ENCODE data around the gene SUPT6H.

The SUPT6H gene

DNA sequence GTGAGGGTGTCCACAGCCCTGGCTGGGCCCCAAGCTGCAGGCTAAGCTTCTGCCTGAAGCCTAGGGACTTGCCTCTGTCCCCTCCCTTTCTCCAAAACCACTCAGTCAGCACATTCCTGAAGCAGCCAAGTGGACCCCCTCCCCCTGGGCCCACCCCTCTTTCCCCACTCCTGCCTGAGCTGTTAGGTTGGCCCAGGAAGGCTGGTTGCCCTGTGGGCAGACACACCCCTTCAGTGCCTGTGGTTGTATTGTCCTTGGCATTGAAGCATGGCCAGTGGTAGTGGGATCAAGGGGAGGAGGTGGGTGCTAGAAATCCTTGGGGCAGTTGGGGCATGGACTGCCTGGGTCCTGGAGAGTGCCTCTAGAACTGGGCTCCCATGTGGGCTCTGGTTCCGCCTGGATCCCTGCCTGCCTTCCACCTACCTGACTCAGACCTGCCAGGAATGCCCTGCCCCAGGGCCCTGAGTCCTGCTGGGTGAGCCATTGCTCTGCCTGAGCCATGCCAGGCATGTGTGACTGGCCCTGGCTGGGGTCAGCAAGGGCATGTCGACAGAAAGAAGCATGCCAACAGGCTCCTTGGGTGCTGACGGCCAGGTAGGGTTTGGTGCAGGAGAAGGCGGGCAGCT lies 83.9 kb downstream of the SUPT6H start (continued):
- TF ChIP-seq, protein P1, sequence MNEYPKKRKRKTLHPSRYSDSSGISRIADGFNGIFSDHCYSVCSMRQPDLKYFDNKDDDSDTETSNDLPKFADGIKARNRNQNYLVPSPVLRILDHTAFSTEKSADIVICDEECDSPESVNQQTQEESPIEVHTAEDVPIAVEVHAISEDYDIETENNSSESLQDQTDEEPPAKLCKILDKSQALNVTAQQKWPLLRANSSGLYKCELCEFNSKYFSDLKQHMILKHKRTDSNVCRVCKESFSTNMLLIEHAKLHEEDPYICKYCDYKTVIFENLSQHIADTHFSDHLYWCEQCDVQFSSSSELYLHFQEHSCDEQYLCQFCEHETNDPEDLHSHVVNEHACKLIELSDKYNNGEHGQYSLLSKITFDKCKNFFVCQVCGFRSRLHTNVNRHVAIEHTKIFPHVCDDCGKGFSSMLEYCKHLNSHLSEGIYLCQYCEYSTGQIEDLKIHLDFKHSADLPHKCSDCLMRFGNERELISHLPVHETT (tag by site-specific recombination; IDR thresholded peaks at IDR 0.05): no peak
- TF ChIP-seq ZNF248 (tag by site-specific recombination; IDR thresholded peaks at IDR 0.05) (no peak), ZNF274 (IDR thresholded peaks at IDR 0.05; ENCODE audit: low read length) (no peak), ZNF274 (tag by site-specific recombination; IDR thresholded peaks at IDR 0.05; ENCODE audit: borderline replicate concordance) (no peak), ZNF677 (tag by site-specific recombination; IDR thresholded peaks at IDR 0.05) (no peak)

- Histone ChIP-seq H3K9me3 (ENCODE audit: control insufficient read depth, insufficient read depth, low read depth, low read length) (no peaks in the 10 kb centered on the region), H3K36me3 (ENCODE audit: control insufficient read depth in 2 of 2, insufficient read depth in 1 of 2, low read length in 2 of 2) (peaks cover 3 to 65% of the 10 kb centered on the region in 2 experiments; a peak in 2 of 3 replicates), H3K4me1 (ENCODE audit: control insufficient read depth, insufficient read depth, low read length) (peaks cover 11% of the 10 kb centered on the region; the same call in 1 of the 2 replicates), H3K4me3 (ENCODE audit: low read depth, low read length) (no peak overlapping the region), H3K27ac (ENCODE audit: extremely low read depth, low read depth, low read length) (no peak overlapping the region)
- TF ChIP-seq ZNF677 (tag by site-specific recombination; IDR thresholded peaks at IDR 0.05): no peak
- no peak for TF ChIP-seq ZNF529 (tag by site-specific recombination; IDR thresholded peaks at IDR 0.05; ENCODE audit: insufficient replicate concordance)
- no peak for TF ChIP-seq ZNF660 (tag by site-specific recombination; IDR thresholded peaks at IDR 0.05)
- no peak for TF ChIP-seq ZNF324 (tag by site-specific recombination; IDR thresholded peaks at IDR 0.05)
- no peak for TF ChIP-seq ZBTB20 (tag by site-specific recombination; IDR thresholded peaks at IDR 0.05)
- peak; percentile 89 for TF ChIP-seq SCRT2 (tag by site-specific recombination; IDR thresholded peaks at IDR 0.05)
- TF ChIP-seq ZNF473 (tag by site-specific recombination; IDR thresholded peaks at IDR 0.05): no peak
- no peak for TF ChIP-seq ZBTB49 (tag by site-specific recombination; IDR thresholded peaks at IDR 0.05; ENCODE audit: low read depth)
- no peak for TF ChIP-seq ZBTB48 (tag by site-specific recombination; IDR thresholded peaks at IDR 0.05)
- no peak for TF ChIP-seq ZNF707 (tag by site-specific recombination; IDR thresholded peaks at IDR 0.05)
- peak; percentile 27; the same call in 1 of the 2 replicates for TF ChIP-seq BCL11A (tag by site-specific recombination; IDR thresholded peaks at IDR 0.05; ENCODE audit: low read depth)
- no peak for TF ChIP-seq ZNF16 (tag by site-specific recombination; IDR thresholded peaks at IDR 0.05; ENCODE audit: low read depth)
- peak; percentile 75 for TF ChIP-seq BCL11B (tag by site-specific recombination; IDR thresholded peaks at IDR 0.05; ENCODE audit: low read depth)
- no peak for TF ChIP-seq ZBTB17 (tag by site-specific recombination; IDR thresholded peaks at IDR 0.05)
- TF ChIP-seq, protein P2, sequence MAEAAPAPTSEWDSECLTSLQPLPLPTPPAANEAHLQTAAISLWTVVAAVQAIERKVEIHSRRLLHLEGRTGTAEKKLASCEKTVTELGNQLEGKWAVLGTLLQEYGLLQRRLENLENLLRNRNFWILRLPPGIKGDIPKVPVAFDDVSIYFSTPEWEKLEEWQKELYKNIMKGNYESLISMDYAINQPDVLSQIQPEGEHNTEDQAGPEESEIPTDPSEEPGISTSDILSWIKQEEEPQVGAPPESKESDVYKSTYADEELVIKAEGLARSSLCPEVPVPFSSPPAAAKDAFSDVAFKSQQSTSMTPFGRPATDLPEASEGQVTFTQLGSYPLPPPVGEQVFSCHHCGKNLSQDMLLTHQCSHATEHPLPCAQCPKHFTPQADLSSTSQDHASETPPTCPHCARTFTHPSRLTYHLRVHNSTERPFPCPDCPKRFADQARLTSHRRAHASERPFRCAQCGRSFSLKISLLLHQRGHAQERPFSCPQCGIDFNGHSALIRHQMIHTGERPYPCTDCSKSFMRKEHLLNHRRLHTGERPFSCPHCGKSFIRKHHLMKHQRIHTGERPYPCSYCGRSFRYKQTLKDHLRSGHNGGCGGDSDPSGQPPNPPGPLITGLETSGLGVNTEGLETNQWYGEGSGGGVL (tag by site-specific recombination; IDR thresholded peaks at IDR 0.05): no peak
- no peak for TF ChIP-seq ZNF654 (tag by site-specific recombination; IDR thresholded peaks at IDR 0.05; ENCODE audit: low read depth)
- no peak for TF ChIP-seq ZNF704 (tag by site-specific recombination; IDR thresholded peaks at IDR 0.05)
- TF ChIP-seq, protein P3, sequence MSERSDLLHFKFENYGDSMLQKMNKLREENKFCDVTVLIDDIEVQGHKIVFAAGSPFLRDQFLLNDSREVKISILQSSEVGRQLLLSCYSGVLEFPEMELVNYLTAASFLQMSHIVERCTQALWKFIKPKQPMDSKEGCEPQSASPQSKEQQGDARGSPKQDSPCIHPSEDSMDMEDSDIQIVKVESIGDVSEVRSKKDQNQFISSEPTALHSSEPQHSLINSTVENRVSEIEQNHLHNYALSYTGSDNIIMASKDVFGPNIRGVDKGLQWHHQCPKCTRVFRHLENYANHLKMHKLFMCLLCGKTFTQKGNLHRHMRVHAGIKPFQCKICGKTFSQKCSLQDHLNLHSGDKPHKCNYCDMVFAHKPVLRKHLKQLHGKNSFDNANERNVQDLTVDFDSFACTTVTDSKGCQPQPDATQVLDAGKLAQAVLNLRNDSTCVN (tag by site-specific recombination; optimal IDR thresholded peaks at IDR 0.05): no peak
- TF ChIP-seq ZNF629 (tag by site-specific recombination; IDR thresholded peaks at IDR 0.05): no peak
- 0 out of 2 replicates have a peak, but pooled peaks have one; percentile 10 for TF ChIP-seq KLF1 (tag by site-specific recombination; IDR thresholded peaks at IDR 0.05)
- no peak for TF ChIP-seq ZNF544 (tag by site-specific recombination; IDR thresholded peaks at IDR 0.05)
- TF ChIP-seq PRDM6 (tag by site-specific recombination; IDR thresholded peaks at IDR 0.05): no peak
- TF ChIP-seq SCRT1 (tag by site-specific recombination; IDR thresholded peaks at IDR 0.05; ENCODE audit: borderline replicate concordance): peak; percentile 86; the same call in 1 of the 2 replicates
- POLR2A ChIA-PET: interaction anchor here (1.3 to 14.1 kb wide), 3 partner anchors 20 to 27 kb away, joined by 5 to 448 read pairs (median 64); partner anchors contain the start of genes NEK8, RPL23A and TLCD1
- CTCF ChIA-PET: interaction anchor here (0.6 to 16.7 kb wide), 4 partner anchors 16 to 207 kb away, joined by 3 to 445 read pairs (median 90); partner anchors contain the start of genes NEK8, RPL23A and TLCD1
Observed at GRCh38 chr17:28746611-28747050, 84.6 kb downstream of the SUPT6H start.
